ENCODE data around the gene SAMD5.

The SAMD5 gene

DNA sequence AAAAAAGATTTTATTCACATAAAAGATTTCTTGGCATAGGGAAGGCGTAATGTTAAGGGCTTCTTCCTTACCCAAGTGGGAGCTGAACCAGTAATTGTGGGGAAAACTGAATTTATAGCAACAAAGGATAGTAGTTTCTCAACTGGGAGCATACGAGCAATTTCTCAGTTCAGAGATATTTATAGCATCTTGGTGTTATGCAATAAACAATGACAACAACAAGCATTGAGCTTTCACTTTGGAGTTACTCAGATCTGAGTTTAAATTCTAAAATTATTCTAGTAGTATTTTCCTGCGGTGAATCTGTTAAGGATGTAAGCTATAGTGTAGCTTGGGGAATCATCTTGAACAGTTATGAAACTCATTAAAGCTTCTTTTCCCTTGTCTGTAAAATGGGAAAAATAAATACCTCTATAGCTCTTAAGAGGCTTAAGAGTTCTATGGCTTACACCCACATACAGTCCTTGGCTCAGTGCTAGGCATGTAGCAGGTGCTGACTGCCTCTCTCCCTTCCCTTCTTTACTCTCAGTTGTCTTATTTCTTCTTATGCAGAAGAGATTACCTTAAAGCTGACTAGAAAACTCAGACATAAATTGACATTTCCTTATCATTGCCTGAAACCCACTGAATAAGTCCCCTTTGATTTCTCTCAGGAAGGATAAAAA lies 58.8 kb downstream of the SAMD5 start:
- DNase-seq = no peak

DNA sequence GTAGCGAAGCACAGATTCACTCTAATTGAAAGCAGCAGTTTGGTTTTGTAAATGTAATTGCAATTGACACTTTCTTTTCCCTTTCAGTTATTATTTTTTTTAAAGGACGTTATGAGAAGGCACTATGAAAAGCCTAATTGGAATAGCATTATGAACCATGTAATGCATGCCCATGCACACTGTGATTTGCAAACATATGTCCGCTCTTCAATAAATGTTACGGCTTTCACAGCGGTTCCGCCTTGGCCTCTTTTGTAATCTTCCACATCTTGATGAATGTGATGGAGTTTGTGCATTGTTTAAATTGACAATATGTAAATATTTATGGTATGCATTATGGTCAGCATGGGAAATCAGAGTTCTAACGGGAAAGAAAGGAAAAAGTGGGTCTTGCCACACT lies 61.3 kb downstream of the SAMD5 start:
- no peak for DNase-seq

DNA sequence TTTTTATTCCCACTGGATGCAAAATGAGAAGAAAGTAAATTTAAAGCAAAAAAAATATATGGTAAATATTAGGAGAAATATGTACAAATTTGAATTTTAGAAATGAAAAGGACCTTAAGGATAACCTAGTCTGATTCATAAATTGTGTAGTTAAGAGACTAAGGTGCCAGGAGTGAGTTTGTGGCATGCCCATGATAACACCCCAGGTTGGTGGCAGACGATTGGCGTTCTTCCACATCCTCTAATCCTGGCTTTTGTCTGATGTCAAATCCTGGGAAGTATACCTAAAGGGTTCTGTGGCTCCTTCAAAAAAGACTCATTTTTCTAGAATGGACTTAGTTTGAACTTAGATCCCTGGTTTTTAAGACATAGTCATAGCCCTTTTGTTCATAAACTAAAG lies 62.2 kb downstream of the SAMD5 start:
- no peak for DNase-seq

DNA sequence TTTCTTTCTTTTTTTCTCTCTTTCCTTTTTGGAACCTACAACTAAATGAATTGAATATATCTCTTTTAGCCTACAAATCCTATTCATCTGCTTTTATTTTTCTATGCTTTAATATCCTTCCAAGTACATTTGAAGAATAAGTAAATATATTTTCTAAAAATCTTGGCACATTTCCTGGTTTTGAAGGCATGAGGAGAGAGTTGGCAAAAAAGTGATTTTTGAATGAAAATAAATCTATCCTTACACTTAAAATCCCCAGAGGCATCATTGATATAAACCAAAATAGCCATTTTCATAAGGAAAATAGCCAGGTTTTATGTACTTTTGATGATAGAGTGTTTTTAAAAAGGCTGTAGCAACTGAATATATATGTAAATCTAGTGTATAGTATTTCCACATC lies 69.0 kb downstream of the SAMD5 start:
- no peak for DNase-seq

DNA sequence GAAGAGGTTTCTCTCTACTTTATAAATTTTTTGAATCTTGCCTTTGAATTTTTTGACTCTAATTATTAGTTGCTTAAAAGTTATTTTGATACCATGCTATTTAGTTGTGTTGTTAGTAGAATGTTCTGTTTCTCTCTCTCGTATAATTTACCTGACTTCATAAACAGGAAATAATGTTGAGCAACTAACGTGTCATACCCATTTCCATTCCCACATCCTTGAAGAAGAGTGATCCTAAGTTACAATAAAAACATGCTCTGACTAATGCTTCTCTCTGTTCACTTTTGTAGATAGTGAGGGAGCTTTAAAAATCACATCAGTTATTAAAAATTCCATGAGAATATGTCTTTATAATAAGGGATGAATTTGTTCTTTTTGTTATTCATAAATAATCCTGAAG lies 69.7 kb downstream of the SAMD5 start:
- DNase-seq = no peak

DNA sequence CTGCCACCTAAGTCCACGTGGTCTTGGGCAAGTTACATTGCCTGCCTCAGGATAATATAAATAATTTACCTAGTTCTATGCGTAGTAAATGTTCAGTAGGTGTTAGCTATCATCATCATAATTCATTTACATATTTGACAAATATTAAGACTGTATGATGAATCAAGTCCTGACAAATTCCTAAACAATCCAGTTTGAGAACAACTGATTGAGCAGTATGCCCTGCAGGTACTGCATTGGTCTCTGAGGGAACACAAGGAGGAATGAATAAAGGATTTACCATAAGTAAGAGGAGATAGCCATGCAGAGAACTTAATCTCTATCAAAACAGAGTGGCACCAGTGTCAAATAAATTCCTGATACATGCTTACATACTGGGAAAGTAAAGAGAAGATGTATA lies 70.4 kb downstream of the SAMD5 start:
- no peak for DNase-seq

DNA sequence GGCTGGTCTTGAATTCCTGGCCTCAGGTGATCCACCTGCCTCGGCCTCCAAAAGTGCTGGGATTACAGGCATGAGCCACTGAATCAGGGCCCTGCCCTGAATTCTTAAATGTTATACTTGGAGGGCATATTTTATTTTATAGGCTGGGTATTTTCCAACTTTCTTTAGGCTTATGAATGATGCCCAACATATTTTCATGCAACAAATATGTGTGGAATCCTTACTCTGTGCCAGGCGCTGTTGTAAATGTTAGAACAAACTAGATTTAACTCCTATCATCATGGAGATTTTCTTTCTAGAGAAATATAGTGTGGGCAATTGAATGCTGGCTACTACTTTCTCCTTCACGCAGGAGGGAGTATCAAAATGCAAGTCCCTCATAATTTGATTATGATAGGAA lies 71.2 kb downstream of the SAMD5 start:
- DNase-seq = no peak

DNA sequence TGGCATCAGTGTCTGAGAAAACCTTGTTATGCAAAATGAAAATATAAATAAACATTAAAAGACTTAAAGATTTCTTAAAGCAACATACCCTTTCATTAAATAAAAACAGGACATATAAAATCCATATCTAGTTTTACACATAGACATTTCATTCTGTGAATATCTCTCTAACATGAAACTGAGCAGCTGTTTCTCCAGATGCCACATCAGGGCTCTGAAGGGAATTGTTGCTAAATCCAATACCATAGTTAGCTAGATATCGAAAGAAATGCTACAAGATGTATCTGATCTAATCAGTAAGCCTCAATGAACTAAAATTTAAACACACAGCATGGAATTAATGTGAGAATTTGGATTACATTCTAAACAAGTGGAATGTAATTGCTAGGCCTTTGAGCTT lies 74.5 kb downstream of the SAMD5 start:
- no peak for DNase-seq

DNA sequence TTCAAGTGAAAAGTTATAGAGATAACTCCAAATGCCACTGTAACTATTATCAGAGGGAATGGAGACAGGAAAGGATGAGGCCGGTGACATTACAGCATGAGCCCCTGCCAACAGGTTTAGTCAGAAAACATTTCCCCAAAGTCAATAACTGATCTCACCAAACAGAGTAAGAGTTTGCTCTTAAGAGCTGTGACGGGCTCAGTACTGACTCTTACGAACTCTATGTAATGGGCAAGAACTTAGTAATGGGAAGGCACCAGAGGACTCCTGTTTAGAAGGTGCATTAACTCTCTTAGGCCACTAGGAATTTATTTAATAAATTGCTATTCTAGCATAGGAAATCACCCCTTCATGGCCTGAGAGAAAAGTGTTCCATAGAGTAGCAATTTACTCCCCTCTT lies 76.8 kb downstream of the SAMD5 start:
- DNase-seq = no peak

DNA sequence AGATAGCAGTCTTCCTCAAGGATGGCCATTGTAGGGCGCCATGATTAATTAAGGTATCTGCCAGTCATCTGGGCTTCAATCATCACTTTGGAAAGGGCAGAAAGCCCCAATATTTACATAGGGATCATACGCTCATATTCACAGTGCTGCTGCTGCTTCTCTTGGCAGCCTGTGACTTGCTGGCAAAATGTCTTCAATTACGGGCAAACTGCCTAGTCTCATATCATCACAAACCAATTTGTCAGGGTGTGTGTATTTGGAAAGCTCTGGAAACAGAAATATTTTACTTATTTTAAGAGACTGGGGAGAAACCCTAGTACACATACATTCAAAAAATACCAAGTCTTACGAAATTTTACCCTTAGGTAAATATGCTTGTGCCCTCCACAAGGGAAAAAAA lies 77.6 kb downstream of the SAMD5 start:
- DNase-seq = no peak

DNA sequence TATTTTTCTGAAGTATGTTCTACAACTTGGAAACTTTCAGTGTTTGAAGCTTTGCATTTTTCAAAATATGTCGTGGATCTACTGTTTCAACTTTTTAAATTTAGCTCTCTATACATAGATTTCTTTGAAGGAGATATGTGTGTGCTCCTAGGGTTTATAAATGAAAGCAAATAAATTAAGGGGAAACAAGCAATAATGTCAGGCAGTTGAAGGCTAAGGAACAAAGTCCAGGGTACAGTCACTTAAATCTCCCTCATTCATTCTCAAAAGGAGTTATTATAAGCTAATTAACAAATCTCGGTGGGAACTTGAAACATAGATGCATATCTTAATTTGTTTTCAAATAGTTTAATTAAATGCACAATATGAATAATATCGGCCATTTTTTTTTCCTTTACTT lies 79.4 kb downstream of the SAMD5 start:
- DNase-seq = no peak

DNA sequence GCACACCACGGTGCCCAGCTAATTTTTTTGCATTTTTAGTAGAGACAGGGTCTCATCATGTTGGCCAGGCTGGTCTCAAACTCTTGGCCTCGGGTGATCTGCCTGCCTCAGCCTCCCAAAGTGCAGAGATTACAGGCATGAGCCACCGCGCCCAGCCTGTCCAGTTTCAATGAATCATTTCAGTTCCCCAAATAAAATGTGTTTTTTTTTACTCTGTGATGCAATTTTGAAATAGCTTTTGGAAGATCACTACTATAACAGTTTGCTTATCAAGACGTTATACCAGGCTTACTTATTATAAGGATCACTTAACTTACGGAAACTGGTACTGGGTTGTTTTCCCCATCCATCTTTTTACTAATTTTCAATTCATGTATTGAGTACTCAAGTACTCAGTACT lies 80.0 kb downstream of the SAMD5 start:
- DNase-seq = no peak

DNA sequence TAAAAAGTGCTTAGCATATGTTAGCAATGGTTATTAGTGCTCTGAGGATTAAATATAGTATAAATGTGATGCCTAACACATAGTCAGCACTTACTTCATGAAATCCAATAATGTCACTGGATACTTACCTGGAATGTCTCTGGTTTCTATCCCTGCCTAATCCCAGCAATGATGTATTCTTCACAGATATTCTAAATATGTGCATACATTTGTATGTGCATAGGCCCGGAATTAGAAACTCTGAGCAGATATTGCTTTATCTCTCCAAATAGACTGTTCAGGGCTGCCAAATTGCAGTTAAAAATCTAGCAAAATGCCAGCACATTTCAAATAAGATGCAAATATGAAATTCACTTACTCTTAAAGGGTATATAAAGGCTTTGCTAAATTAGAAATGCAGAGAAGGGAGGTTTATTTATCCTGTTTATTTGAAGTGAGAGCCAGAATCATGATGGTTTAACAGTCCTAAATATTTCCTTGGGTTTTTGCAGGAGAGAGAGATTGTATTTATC lies 81.3 kb downstream of the SAMD5 start:
- DNase-seq = no peak

DNA sequence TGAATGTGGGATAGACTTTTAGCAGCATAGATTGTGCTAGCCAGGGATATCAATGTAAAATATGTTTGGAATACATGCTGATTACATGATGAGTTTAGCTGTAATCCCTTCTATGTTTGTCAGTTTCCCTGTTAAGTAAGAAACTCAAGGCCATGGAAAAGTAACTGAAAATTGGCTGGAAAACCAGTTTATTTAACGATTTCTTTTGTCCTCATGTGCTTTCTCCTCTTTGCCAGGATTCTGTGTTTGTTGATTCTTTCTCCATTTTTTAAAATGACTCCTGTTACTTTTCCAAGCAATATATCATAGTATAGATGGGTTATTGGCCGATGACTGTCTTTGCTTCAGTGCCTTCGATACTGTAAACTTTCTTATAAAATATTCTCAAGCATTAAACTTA lies 87.5 kb downstream of the SAMD5 start:
- DNase-seq = no peak

DNA sequence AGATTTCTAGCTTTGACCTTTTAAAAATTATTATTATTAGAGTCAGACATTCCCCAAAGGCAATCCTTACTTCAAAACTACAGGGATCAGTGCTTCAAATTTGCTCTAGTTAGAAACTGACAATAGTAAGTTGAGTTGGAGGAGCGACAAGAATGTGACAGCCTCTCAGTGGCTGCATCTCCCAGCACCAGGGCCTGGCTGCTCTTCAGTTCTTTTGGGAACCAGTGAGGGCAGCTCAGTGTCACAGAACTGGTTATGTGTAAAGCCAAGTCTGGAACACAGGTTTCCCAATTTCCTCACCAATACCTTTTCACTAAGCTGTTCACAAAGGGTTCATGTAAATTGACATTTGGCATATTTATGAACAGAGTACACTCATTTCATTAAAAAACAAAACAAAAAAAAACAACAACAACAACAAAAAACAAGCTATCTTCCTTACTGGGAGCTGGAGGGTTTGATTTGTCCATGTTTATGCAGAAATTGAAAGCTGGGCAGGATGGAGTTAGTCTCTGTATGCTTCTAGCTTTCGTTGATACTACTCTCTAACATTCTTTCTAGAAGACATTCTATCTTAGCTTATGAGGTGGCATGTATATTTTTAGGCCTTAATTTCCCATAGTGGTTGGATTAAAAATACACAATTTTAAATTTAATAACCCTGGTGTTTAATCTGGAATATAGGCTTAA lies 95.0 kb downstream of the SAMD5 start:
- no peak for DNase-seq

DNA sequence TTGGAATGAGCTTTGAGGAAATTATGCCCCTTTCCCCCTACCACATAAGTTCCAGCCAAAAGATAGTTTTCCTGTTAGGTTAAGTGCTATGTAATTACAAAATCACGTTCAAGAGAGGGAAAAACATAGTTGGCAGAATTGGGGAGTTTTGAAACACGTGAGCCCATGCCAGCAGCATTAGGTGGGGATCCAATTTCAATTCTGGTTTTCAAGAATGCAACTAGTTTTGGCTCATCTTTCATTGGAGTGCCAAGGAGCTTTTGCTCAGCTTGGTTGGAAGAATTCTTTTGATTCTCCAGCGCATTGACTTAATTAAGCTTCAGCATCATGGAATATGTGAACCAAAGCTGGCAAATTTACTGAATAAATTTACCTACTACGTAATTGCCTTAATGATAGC lies 95.9 kb downstream of the SAMD5 start:
- DNase-seq = no peak

DNA sequence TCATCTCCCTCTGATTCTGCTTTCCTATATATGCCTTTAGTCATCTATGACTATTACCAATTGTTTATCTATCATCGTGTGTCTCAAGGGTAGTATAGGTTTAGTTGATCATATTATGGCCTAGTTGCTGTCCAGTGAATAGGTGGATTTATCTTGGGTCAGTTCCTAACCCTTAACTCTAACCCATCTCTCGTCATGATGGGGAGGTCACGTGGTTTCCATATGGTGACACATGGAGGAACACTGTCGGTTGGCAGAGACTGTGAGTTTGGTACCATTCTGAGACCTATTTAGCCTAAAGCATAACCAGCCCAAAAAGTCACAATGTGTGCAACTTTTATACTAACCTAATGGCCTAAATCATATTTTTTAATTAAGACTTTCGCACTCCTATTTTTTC lies 103.5 kb downstream of the SAMD5 start:
- no peak for DNase-seq

DNA sequence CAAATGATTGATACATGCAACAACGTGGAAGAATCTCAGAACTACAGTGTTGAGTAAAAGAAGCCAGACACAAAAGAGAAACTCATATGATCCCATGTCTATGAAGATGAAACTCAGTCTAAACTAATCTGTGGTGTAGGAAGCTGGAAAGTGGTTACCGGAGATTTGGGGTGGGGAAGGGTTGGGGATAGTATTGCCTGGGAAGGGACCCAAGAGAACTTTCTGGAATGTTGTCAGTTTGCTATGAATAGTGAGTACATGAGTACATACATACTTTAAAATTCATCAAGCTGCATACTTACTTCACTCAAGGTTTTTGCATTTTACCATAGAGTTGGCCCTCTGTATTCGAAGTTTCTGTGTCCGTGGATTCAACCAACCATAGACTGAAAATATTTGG lies 106.0 kb downstream of the SAMD5 start:
- DNase-seq = no peak

DNA sequence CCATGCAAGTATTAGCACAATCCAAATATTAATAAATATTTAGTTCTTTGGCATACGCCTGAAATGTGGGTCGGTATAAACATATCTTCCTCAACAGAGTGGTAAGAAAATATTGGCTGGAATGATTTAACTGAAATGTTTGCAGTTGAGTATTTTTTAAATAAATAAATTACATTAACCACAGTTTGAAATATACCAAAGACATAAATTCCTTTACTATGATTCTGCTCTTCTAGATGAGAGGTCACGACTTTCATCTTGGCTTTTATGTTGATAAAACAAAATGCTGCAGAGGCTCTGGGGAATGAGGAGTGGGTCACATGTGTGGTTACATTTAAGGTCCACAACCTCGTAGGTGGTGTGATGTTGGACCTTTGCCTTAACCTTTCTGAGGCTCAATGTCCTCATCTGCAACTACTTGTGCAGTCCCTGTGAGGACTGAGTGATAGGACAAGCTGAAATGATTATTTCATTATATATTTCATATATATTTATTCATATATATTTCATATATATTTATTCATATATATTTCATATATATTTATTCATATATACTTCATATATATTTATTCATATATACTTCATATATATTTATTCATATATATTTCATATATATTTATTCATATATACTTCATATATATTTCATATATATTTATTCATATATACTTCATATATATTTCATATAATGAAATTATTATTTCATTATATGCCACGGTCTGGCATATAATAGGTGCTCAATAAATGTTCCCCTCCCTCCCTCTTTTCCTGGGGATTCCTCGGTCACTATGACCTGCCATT lies 107.4 kb downstream of the SAMD5 start:
- no peak for DNase-seq

DNA sequence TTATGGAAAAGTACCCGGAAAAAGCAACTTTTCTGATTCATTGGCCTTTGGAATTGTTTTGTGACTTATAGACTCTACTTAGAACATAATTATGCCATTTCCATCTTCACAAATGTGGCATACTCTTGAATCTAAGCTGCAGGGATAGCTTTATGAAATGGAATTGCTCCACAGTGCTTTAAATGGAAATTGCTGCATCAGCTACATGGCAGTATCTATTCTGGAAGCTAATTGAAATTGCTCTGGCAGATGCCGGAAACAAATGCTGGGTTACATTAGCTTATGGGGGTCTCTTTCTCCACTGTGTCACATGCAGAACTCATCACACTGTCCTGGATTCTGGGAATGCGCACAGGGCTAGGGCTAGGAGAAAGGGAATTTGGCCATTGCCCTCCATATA lies 108.9 kb downstream of the SAMD5 start:
- DNase-seq = no peak

DNA sequence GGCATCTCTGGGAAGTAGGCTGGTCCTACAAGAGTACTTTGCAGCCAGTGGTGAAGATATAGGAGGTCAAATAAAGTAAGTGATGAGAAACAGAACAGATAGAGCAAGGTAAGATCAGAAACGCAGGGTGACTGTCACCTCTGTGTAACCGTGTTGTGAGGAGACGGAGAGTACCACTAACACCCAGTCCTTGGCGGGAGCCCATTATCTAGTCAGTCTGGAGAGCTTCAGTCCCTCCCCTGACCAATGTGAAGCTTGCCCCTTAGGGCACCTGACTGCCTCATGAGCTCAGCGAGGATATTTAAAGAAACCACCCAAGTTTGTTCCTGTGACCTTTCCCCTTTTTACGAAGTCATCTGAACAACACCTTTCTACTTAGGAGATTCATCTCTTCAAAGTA lies 110.0 kb downstream of the SAMD5 start:
- no peak for DNase-seq

DNA sequence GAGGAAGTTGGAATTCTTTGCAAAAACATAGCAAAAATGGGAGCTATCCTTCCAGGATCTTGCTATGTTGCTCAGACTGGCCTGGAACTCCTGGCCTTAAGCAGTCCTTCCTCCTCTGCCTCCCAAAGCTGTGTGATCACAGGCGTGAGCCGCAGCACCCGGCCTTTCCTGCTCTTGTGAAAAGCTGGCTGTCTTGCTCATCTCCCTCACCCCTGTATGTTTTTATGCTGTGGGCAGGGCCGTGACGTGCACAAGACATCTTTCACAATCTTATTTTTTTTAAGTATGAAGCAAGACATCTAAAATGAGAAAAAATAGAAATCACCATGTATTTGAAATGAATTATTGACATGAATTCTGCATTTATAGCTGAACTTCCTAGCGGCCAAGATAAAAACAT lies 110.4 kb downstream of the SAMD5 start:
- DNase-seq = no peak
